Kidney glomerular epithelial cell (primary cell): ENCODE results near the gene CDH4.

Experiments used
- DNase-seq: peaks from one replicate; lab custom pipeline; 2025; lab: John Stamatoyannopoulos, UW

Gene CDH4

GRCh38 chr20:61861858-61862257, 609.8 kb downstream of the CDH4 start:
- DNase-seq, result no peak

- no peak for DNase-seq
Observed at GRCh38 chr20:61862881-61863280, 610.8 kb downstream of the CDH4 start.

- DNase-seq, result no peak
Observed at GRCh38 chr20:61864481-61864880, 612.4 kb downstream of the CDH4 start.

GRCh38 chr20:61865353-61865752, 613.3 kb downstream of the CDH4 start:
- no peak for DNase-seq

- DNase-seq, result no peak
Observed at GRCh38 chr20:61866165-61866564, 614.1 kb downstream of the CDH4 start.

- DNase-seq, result no peak
Observed at GRCh38 chr20:61868006-61868405, 615.9 kb downstream of the CDH4 start.

- DNase-seq, result no peak
Observed at GRCh38 chr20:61868466-61869090, 616.5 kb downstream of the CDH4 start.

GRCh38 chr20:61869750-61870507, 617.9 kb downstream of the CDH4 start:
- DNase-seq, result no peak

GRCh38 chr20:61871160-61871559, 619.1 kb downstream of the CDH4 start:
- DNase-seq, result no peak

GRCh38 chr20:61871913-61872312, 619.9 kb downstream of the CDH4 start:
- no peak for DNase-seq

GRCh38 chr20:61872371-61872900, 620.4 kb downstream of the CDH4 start:
- no peak for DNase-seq

- DNase-seq, result no peak
Observed at GRCh38 chr20:61873651-61874420, 621.8 kb downstream of the CDH4 start.

- DNase-seq, result no peak
Observed at GRCh38 chr20:61874421-61875068, 622.5 kb downstream of the CDH4 start.

- DNase-seq, result no peak
Observed at GRCh38 chr20:61875221-61875885, 623.3 kb downstream of the CDH4 start.

- no peak for DNase-seq
Observed at GRCh38 chr20:61875996-61876395, 623.9 kb downstream of the CDH4 start.

- DNase-seq, result no peak
Observed at GRCh38 chr20:61876952-61877728, 625.1 kb downstream of the CDH4 start.

- DNase-seq, result no peak
Observed at GRCh38 chr20:61877776-61878477, 625.9 kb downstream of the CDH4 start.

- DNase-seq, result no peak
Observed at GRCh38 chr20:61878478-61879302, 626.6 kb downstream of the CDH4 start.

- no peak for DNase-seq
Observed at GRCh38 chr20:61879303-61879620, 627.2 kb downstream of the CDH4 start.
